Naive B cell (primary cell): ENCODE results near the gene CIRBP. TPM values are rescaled to one million over a fixed set of nuclear protein-coding genes. Genes with fewer than 3 reads are reported as not detected.
A peak's percentile ranks its signal among the peaks of the same experiment; 100 is the strongest.

ENCODE experiments used
- ATAC-seq, 2 donors: fragments of 150-1000 bp; cut with Tn5 transposase; 2 replicates each; pipeline ENCODE4 v1.10.0; 2021; ENCODE audit warnings: low read depth in 2 of 2, mild to moderate bottlenecking in 2 of 2, moderate library complexity in 2 of 2
- DNase-seq: peaks from one replicate; pipeline ENCODE4 v3.0.0; 2022
- H3K27ac Mint-ChIP-seq, 6 donors: one replicate each; pipeline ENCODE4 v1.8.0; 2020 to 2022; ENCODE audit warnings: mild to moderate bottlenecking in 6 of 6, mixed read lengths in 6 of 6, moderate library complexity in 5 of 6, inconsistent platforms in 2 of 6
- H3K27me3 Mint-ChIP-seq, 3 donors: one replicate each; pipeline ENCODE4 v1.8.0; 2021 to 2022; ENCODE audit warnings: mixed read lengths in 3 of 3, mild to moderate bottlenecking in 1 of 3
- H3K36me3 Mint-ChIP-seq, 2 donors: one replicate each; pipeline ENCODE4 v1.8.0; 2020 to 2022; ENCODE audit warnings: mixed read lengths in 2 of 2, inconsistent platforms in 1 of 2, mild to moderate bottlenecking in 1 of 2
- H3K4me1 Mint-ChIP-seq, 3 donors: one replicate each; pipeline ENCODE4 v1.8.0; 2020 to 2022; ENCODE audit warnings: mixed read lengths in 3 of 3, inconsistent platforms in 1 of 3, mild to moderate bottlenecking in 1 of 3, moderate library complexity in 1 of 3
- H3K4me3 Mint-ChIP-seq, 8 donors: one replicate each; pipeline ENCODE4 v1.8.0; 2020 to 2022; ENCODE audit warnings: mild to moderate bottlenecking in 8 of 8, mixed read lengths in 8 of 8, moderate library complexity in 8 of 8, inconsistent platforms in 2 of 8
- H3K9me3 Mint-ChIP-seq, 7 donors: one replicate each; pipeline ENCODE4 v1.8.0; 2020 to 2022; ENCODE audit warnings: mixed read lengths in 7 of 7, mild to moderate bottlenecking in 5 of 7, inconsistent platforms in 2 of 7, moderate library complexity in 1 of 7
- polyA plus RNA-seq, 6 donors: library from polyadenylated mRNA; unstranded; fragments of 300-500 nt; fragmentation: Illumina TruSeq; gene quantifications; one replicate each; pipeline ENCODE4 v1.2.3, GENCODE V29; 2021; ENCODE audit warnings: low read depth in 6 of 6

The CIRBP gene
- polyA plus RNA-seq, 6 donors from 2014 or later: 253 to 449 (median 334) TPM

DNA sequence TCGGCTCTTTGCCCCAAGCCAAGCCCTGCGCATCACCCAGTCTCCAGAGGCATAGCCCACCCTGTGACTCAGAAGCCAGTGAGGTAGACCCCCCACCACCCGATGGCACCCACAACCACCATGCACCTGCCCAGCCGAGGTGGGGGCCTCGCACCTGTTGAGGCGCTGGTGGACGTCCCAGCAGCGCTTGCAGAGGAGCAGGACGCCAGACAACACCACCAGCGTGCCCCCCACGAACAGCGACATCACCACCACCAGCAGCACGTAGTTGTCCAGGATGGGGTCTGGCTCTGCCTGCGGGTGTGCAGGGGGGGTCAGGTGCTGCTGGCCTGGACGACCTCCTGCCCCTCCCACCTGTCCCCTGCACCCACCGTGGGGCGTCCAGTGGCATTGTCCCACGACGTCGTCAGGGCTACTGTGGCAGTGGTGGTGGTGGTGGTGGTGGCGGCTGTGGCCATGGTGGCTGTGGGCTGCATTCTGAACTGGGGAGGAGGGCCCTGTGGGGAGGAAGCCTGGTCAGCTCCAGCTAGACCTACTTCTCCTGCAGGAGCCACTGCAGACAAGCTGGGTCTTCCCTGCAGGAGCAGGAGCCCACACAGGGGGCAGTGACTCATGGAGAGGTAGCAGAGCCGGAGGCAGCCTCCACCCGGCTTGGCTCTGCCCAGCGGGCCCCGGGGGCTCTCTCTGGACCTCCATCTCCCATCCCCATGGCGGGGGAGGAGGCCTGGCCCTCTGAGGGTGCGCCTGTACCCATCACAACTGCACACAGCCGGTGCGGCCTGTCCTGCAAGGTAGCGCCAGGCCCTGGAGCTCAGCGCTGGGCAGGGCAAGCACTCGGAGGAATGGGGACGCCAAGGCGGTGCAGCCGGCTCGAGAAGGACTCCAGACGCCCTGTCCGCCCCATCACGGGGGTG lies 33.2 kb upstream of the CIRBP start:
- peaks cover 5 to 11% (median 9%) of the 10 kb centered on the region in 3 donors for H3K27me3 Mint-ChIP-seq
- H3K27ac Mint-ChIP-seq: peak overlapping the region in 2 of 6 donors; percentile 51 to 53
- ATAC-seq (no peak), DNase-seq (no peak)
- peak overlapping the region in 3 of 8 donors; percentile 50 to 78 (median 66) for H3K4me3 Mint-ChIP-seq
- H3K9me3 Mint-ChIP-seq: no peaks in the 10 kb centered on the region
- no peaks in the 10 kb centered on the region for H3K36me3 Mint-ChIP-seq
- peaks cover 9 to 16% (median 16%) of the 10 kb centered on the region in 3 donors for H3K4me1 Mint-ChIP-seq

GRCh38 chr19:1236576-1236975 lies 32.6 kb upstream of the CIRBP start:
- DNase-seq (no peak), ATAC-seq (no peak)
- Mint-ChIP-seq H3K4me1 (peaks cover 12 to 23% (median 20%) of the 10 kb centered on the region in 3 donors), H3K27ac (no peak overlapping the region), H3K4me3 (peak overlapping the region in 2 of 8 donors; percentile 50 to 66), H3K27me3 (peaks cover 5 to 11% (median 9%) of the 10 kb centered on the region in 3 donors), H3K36me3 (no peaks in the 10 kb centered on the region), H3K9me3 (no peaks in the 10 kb centered on the region)

DNA sequence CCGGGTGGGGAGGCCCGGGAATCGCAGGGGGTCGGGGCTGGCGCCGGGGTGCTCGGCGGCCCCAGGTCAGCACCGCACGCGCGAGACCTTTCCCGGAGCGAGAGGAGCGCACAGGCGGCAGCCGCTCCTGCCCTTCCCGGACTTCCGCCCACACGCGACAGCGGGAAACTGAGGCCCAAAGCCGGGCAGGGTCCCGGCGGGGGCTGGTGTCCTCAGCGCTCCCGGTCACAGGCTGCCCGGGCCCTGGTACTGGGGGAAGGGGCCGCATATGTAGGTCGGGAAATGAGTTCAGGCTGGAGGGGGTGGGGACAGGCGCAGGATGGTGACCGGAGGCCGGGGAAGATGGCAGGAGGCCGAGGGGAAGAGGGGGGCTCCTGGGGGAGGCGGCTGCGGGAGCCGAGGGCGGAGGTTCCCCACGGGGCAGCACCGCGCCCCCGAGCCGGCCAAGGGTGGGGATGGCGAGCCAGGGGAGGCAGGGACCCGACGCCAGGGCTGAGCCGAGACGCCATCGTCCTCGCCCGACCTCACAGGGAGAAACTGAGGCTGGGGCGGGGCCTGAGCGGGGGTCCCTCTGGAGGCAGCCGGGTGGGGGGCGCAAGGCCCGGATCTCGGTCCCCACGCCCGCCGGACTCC lies 32.0 kb upstream of the CIRBP start:
- ATAC-seq (no peak), DNase-seq (no peak)
- H3K27me3 Mint-ChIP-seq: peaks cover 5 to 11% (median 9%) of the 10 kb centered on the region in 3 donors
- H3K9me3 Mint-ChIP-seq: no peaks in the 10 kb centered on the region
- no peak overlapping the region for H3K27ac Mint-ChIP-seq
- H3K4me3 Mint-ChIP-seq: peak overlapping the region in 5 of 8 donors; percentile 29 to 65 (median 45)
- H3K36me3 Mint-ChIP-seq: no peaks in the 10 kb centered on the region
- H3K4me1 Mint-ChIP-seq: peaks cover 14 to 26% (median 23%) of the 10 kb centered on the region in 3 donors

- no peaks in the 10 kb centered on the region for H3K36me3 Mint-ChIP-seq
- no peaks in the 10 kb centered on the region for H3K9me3 Mint-ChIP-seq
- peaks cover 5 to 11% (median 9%) of the 10 kb centered on the region in 3 donors for H3K27me3 Mint-ChIP-seq
- ATAC-seq (no peak), DNase-seq (no peak)
- peak within 1 kb of the TSS; percentile 76 to 96 (median 94) for H3K27ac Mint-ChIP-seq
- H3K4me1 Mint-ChIP-seq: peaks cover 17 to 31% (median 27%) of the 10 kb centered on the region in 3 donors
- peak within 1 kb of the TSS; percentile 79 to 92 (median 85) for H3K4me3 Mint-ChIP-seq
Observed at GRCh38 chr19:1237754-1238368, 31.3 kb upstream of the CIRBP start, which contains the start of gene CBARP. Gene CBARP (minus strand): TSS chr19:1238005. CDS start chr19:1236100, 1,905 bp downstream.

GRCh38 chr19:1238369-1239303 lies 30.5 kb upstream of the CIRBP start:
- peak overlapping the region; percentile 76 to 96 (median 94) for H3K27ac Mint-ChIP-seq
- no peaks in the 10 kb centered on the region for H3K36me3 Mint-ChIP-seq
- peaks cover 17 to 37% (median 27%) of the 10 kb centered on the region in 3 donors for H3K4me1 Mint-ChIP-seq
- no peak for ATAC-seq
- DNase-seq: no peak
- H3K27me3 Mint-ChIP-seq: peaks cover 5 to 11% (median 9%) of the 10 kb centered on the region in 3 donors
- H3K4me3 Mint-ChIP-seq: peak overlapping the region; percentile 79 to 92 (median 85)
- H3K9me3 Mint-ChIP-seq: no peaks in the 10 kb centered on the region

DNA sequence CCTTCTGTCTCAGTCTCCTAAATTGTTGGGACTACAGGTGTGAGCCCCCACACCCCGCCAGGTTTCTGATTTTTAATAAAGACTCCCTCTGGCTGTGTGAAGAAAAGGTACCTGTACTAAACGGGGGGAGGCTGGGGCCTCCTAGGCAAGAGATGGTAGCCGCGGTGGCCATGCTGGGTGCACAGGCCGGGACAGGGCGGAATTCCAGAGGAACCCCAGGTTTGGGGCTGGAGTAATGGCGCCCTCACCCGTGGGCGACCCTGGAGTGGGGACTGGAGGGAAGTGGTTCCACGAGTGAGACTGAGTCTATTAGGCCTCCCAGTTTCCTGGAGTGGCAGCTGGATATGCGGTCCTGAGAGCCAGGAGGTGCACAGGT lies 29.7 kb upstream of the CIRBP start:
- DNase-seq (no peak), ATAC-seq (no peak)
- Mint-ChIP-seq H3K9me3 (no peaks in the 10 kb centered on the region), H3K36me3 (no peaks in the 10 kb centered on the region), H3K4me3 (peak overlapping the region in 7 of 8 donors; percentile 55 to 92 (median 82)), H3K27me3 (peaks cover 5 to 11% (median 9%) of the 10 kb centered on the region in 3 donors), H3K4me1 (peaks cover 17 to 37% (median 28%) of the 10 kb centered on the region in 3 donors), H3K27ac (peak overlapping the region; percentile 76 to 96 (median 94))

- Mint-ChIP-seq H3K9me3 (no peaks in the 10 kb centered on the region), H3K27ac (peak overlapping the region; percentile 78 to 96 (median 94)), H3K36me3 (no peaks in the 10 kb centered on the region), H3K27me3 (peaks cover 5 to 11% (median 9%) of the 10 kb centered on the region in 3 donors), H3K4me1 (peaks cover 21 to 42% (median 34%) of the 10 kb centered on the region in 3 donors), H3K4me3 (peak overlapping the region; percentile 54 to 90 (median 81))
- ATAC-seq: peak; percentile 61 to 66
- peak; percentile 97 for DNase-seq
Observed at GRCh38 chr19:1239796-1240737, 29.1 kb upstream of the CIRBP start.

DNA sequence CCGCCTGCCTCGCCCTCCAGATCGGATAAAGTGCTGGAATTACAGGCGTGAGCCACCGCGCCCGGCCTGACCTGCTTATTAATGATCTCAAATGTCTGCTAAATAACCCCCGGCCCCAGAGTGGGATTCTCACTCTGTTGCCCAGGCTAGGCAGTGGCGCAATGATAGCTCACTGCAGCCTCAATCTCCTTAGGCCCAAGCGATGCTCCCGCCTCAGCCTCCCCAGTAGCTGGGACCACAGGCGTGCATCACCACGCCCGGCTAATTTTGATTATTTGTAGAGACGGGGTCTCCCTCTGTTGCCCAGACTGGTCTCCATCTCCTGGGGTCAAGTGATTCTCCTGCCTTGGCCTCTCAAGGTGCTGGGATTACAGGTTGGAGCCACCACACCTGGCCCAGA lies 28.2 kb upstream of the CIRBP start:
- no peaks in the 10 kb centered on the region for H3K36me3 Mint-ChIP-seq
- H3K4me3 Mint-ChIP-seq: peak overlapping the region; percentile 82 to 96 (median 90)
- peaks cover 5 to 11% (median 9%) of the 10 kb centered on the region in 3 donors for H3K27me3 Mint-ChIP-seq
- no peak for DNase-seq
- no peaks in the 10 kb centered on the region for H3K9me3 Mint-ChIP-seq
- no peak for ATAC-seq
- peak overlapping the region; percentile 94 to 100 (median 98) for H3K27ac Mint-ChIP-seq
- H3K4me1 Mint-ChIP-seq: peaks cover 21 to 42% (median 34%) of the 10 kb centered on the region in 3 donors

DNA sequence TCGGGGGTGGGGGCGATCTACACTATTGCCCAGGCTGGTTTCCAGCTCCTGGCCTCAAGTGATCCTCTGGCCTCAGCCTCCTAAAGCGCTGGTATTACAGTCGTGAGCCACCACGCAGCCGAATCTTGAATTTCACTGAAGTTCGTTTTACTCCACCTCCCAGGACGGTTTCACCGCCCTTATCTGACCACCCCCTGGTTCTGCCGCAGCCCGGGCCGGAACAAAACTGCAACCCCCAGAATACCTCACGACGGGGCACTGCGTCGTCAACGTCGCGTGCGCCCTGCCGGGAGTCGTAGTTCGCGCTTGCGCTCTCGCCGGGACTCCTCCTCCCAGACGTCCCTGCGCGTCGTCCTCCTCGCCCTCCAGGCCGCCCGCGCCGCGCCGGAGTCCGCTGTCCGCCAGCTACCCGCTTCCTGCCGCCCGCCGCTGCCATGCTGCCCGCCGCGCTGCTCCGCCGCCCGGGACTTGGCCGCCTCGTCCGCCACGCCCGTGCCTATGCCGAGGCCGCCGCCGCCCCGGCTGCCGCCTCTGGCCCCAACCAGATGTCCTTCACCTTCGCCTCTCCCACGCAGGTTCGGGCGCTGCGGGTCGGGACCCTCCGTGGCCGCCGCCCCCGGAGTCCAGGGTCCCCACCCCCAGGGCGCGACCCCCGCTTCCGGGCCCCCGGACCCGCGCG lies 27.6 kb upstream of the CIRBP start, which contains the start of gene ATP5F1D:
TSS of gene ATP5F1D (plus strand) at position 335 of the 679 bp plus-strand sequence. CDS start at position 435, 100 bp downstream.
- H3K9me3 Mint-ChIP-seq: no peaks in the 10 kb centered on the region
- H3K4me1 Mint-ChIP-seq: peaks cover 21 to 47% (median 34%) of the 10 kb centered on the region in 3 donors
- H3K36me3 Mint-ChIP-seq: no peaks in the 10 kb centered on the region
- DNase-seq (peak; percentile 85), ATAC-seq (peak; percentile 67)
- peaks cover 5 to 11% (median 9%) of the 10 kb centered on the region in 3 donors for H3K27me3 Mint-ChIP-seq
- H3K27ac Mint-ChIP-seq: peak within 1 kb of the TSS; percentile 94 to 100 (median 98)
- H3K4me3 Mint-ChIP-seq: peak within 1 kb of the TSS; percentile 82 to 96 (median 92)

DNA sequence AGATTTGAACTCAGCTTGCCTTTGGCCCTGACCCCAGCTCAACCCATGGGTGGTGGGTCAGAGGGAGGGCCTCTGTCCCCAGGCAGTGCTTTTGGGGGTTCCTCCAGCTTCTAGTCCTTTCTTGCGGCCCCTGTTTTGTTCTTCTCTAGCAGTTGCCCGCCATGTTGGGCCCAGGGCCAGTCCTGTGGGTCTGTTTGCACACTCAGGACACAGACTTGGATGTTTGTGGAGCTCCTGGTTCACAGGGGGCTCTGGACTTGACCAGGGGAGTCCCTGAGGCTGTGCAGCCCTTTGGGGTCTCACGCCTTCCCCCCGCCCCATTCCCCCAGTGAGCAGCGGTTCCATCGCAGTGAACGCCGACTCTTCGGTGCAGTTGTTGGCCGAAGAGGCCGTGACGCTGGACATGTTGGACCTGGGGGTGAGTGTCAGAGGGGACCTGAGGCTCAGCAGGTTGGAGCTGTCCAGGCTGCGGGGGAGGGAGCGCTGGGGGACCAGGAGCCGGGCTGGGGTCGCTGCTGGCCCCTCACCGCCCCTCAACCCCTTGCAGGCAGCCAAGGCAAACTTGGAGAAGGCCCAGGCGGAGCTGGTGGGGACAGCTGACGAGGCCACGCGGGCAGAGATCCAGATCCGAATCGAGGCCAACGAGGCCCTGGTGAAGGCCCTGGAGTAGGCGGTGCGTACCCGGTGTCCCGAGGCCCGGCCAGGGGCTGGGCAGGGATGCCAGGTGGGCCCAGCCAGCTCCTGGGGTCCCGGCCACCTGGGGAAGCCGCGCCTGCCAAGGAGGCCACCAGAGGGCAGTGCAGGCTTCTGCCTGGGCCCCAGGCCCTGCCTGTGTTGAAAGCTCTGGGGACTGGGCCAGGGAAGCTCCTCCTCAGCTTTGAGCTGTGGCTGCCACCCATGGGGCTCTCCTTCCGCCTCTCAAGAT lies 25.1 kb upstream of the CIRBP start:
- peak overlapping the region; percentile 68 to 88 (median 82) for H3K4me3 Mint-ChIP-seq
- DNase-seq: peak; percentile 87
- peaks cover 12 to 45% (median 24%) of the 10 kb centered on the region in 3 donors for H3K4me1 Mint-ChIP-seq
- H3K27me3 Mint-ChIP-seq: peaks cover 0 to under 1% (median 0%) of the 10 kb centered on the region in 3 donors
- no peaks in the 10 kb centered on the region for H3K36me3 Mint-ChIP-seq
- peak overlapping the region; percentile 15 to 98 (median 86) for H3K27ac Mint-ChIP-seq
- no peaks in the 10 kb centered on the region for H3K9me3 Mint-ChIP-seq
- peak; percentile 44 to 45 for ATAC-seq
